ENCODE data around the gene SLC51B. TPM values are rescaled to one million over a fixed set of nuclear protein-coding genes. Genes with fewer than 3 reads are reported as not detected.

Gene SLC51B
- total and polyA plus RNA-seq, 9 of the 15 experiments (the other 6 are each of a cell fraction or from before 2014, with no cell fraction given), result not detected

DNA sequence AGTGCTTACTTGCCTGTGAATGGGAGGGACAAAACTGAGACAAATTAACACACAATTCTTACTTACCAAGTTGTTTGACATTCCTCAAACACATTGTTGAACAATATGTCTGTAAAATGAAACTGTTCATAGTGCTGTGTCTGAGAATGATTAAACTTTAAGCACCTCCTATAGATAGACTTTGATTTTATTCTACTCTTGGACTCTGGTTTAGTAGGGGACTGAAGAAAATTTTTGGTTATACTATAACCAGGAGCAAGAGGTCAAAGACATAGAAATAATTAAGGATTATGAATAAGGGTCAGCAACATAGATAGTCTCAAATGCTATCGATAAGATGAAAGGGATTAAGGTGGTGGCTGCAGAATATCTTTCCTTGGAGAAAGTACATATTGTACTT is 7.9 kb upstream of the SLC51B start:
- 14% methylated on average over 1 of the region's 1 CpG for WGBS (ENCODE audit: insufficient coverage, low coverage, missing lambda C conversion rate)
- ATAC-seq, result no peak
- no peaks in the 10 kb centered on the region; the same call in 1 of the 2 replicates for H3K9me3 ChIP-seq (replicated peaks; ENCODE audit: control insufficient read depth, insufficient read depth, low read depth, low read length)
- H3K36me3 ChIP-seq (ENCODE audit: control insufficient read depth, insufficient read depth, low read length), result no peaks in the 10 kb centered on the region
- in situ Hi-C loops (cut with MboI), result loop anchor here (10.0 kb wide), 1 partner anchor 303 kb away; no protein-coding TSS in a partner anchor
- no peaks in the 10 kb centered on the region for H3K79me2 ChIP-seq (ENCODE audit: control insufficient read depth, insufficient read depth, low read length)
- peaks cover 0 to 11% of the 10 kb centered on the region in 2 experiments; a peak in 2 of 5 replicates for H3K27me3 ChIP-seq (ENCODE audit: control insufficient read depth in 2 of 2, insufficient read depth in 2 of 2, low read length in 2 of 2)
- H3K9me1 ChIP-seq (ENCODE audit: control insufficient read depth, insufficient read depth, low read length), result no peaks in the 10 kb centered on the region
- FAIRE-seq, result no peak
- no peak for DNase-seq (ENCODE audit: extremely low read depth in 1 of 4, low spot score in 3 of 4)
- no peak overlapping the region for H3K4me2 ChIP-seq (ENCODE audit: insufficient read depth, low read length)
- ChIA-PET CTCF (ENCODE audit: low intra/inter-chr PET ratio) (no interaction called here), POLR2A (no interaction called here)
- no peak overlapping the region for H3K9ac ChIP-seq (ENCODE audit: insufficient read depth in 1 of 2, low read depth in 2 of 2, low read length in 2 of 2)
- H3K4me1 ChIP-seq (replicated peaks in 1 of 2; ENCODE audit: control insufficient read depth in 2 of 2, insufficient read depth in 2 of 2, low read length in 2 of 2), result peaks cover 0 to 3% of the 10 kb centered on the region in 2 experiments; a peak in 2 of 5 replicates
- H3K4me3 ChIP-seq, result no peak overlapping the region
- no TSS peak for BruUV-seq (replicated peaks)
- intact Hi-C loops (cut with micrococcal nuclease), result loop anchor here (10.0 kb wide), 1 partner anchor 347 kb away; no protein-coding TSS in a partner anchor
- no peaks in the 10 kb centered on the region for H4K20me1 ChIP-seq (replicated peaks; ENCODE audit: control insufficient read depth, insufficient read depth, low read length)
- no peak overlapping the region for H3K27ac ChIP-seq (ENCODE audit: extremely low read depth, low read depth, low read length)
- no peak overlapping the region for H2AFZ ChIP-seq (ENCODE audit: low read depth, low read length)
- no peak for TF ChIP-seq PHTF2 (CRISPR knock-in tag; IDR thresholded peaks at IDR 0.05)
- no peak for TF ChIP-seq GATAD2B (IDR thresholded peaks at IDR 0.05; ENCODE audit: borderline replicate concordance)
- TF ChIP-seq, protein P1, sequence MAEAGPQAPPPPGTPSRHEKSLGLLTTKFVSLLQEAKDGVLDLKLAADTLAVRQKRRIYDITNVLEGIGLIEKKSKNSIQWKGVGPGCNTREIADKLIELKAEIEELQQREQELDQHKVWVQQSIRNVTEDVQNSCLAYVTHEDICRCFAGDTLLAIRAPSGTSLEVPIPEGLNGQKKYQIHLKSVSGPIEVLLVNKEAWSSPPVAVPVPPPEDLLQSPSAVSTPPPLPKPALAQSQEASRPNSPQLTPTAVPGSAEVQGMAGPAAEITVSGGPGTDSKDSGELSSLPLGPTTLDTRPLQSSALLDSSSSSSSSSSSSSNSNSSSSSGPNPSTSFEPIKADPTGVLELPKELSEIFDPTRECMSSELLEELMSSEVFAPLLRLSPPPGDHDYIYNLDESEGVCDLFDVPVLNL (CRISPR knock-in tag; IDR thresholded peaks at IDR 0.05; ENCODE audit: low read depth), result no peak
- TF ChIP-seq, protein P2, sequence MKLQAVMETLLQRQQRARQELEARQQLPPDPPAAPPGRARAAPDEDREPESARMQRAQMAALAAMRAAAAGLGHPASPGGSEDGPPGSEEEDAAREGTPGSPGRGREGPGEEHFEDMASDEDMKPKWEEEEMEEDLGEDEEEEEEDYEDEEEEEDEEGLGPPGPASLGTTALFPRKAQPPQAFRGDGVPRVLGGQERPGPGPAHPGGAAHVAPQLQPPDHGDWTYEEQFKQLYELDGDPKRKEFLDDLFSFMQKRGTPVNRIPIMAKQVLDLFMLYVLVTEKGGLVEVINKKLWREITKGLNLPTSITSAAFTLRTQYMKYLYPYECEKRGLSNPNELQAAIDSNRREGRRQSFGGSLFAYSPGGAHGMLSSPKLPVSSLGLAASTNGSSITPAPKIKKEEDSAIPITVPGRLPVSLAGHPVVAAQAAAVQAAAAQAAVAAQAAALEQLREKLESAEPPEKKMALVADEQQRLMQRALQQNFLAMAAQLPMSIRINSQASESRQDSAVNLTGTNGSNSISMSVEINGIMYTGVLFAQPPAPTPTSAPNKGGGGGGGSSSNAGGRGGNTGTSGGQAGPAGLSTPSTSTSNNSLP (IDR thresholded peaks at IDR 0.05; ENCODE audit: borderline replicate concordance, low read depth, low read length), result no peak
- TF ChIP-seq, protein P3, sequence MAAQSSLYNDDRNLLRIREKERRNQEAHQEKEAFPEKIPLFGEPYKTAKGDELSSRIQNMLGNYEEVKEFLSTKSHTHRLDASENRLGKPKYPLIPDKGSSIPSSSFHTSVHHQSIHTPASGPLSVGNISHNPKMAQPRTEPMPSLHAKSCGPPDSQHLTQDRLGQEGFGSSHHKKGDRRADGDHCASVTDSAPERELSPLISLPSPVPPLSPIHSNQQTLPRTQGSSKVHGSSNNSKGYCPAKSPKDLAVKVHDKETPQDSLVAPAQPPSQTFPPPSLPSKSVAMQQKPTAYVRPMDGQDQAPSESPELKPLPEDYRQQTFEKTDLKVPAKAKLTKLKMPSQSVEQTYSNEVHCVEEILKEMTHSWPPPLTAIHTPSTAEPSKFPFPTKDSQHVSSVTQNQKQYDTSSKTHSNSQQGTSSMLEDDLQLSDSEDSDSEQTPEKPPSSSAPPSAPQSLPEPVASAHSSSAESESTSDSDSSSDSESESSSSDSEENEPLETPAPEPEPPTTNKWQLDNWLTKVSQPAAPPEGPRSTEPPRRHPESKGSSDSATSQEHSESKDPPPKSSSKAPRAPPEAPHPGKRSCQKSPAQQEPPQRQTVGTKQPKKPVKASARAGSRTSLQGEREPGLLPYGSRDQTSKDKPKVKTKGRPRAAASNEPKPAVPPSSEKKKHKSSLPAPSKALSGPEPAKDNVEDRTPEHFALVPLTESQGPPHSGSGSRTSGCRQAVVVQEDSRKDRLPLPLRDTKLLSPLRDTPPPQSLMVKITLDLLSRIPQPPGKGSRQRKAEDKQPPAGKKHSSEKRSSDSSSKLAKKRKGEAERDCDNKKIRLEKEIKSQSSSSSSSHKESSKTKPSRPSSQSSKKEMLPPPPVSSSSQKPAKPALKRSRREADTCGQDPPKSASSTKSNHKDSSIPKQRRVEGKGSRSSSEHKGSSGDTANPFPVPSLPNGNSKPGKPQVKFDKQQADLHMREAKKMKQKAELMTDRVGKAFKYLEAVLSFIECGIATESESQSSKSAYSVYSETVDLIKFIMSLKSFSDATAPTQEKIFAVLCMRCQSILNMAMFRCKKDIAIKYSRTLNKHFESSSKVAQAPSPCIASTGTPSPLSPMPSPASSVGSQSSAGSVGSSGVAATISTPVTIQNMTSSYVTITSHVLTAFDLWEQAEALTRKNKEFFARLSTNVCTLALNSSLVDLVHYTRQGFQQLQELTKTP (IDR thresholded peaks at IDR 0.05; ENCODE audit: low read depth in 1 of 2, partially characterized antibody in 2 of 2), result no peak
- no peak for TF ChIP-seq LARP7 (IDR thresholded peaks at IDR 0.05)
